Retinal pigment epithelial cell (primary cell): ENCODE data around the gene ABR.

Experiments
- DNase-seq: peaks from one replicate; pipeline ENCODE4 v3.0.0-alpha.2; 2010; ENCODE audit warnings: low read depth
- H3K4me3 ChIP-seq: 2 replicates; pipeline ENCODE4 v1.5.1; 2011; ENCODE audit warnings: mild to moderate bottlenecking, low read length, control low read depth, moderate library complexity
- TF ChIP-seq, protein P1 (sequence below): conservative IDR thresholded peaks from 2 replicates; pipeline ENCODE4 v1.5.1; 2011; ENCODE audit warnings: low read depth, low read length, control low read depth, inconsistent platforms

The ABR gene

DNA sequence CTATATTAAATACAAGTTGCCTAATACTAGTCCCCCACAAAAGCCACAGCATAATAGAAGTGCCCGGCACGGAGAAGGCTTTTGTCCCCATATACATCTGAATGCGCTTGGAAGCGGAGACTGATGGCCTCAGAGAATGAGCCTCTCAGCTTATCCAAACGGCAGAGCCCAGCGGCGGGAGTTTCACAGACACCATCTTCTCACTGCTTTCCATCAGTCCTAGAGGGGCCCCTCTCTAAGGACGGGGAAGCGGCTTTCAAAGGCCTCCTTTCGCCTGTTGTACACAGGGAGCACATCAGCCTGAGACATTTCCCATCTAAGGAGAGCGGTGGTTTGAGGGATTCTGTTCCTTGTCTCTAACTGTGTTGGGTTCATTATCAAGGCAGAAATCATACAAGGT is 217.1 kb downstream of the ABR start:
- DNase-seq, result no peak
- TF ChIP-seq, protein P1, sequence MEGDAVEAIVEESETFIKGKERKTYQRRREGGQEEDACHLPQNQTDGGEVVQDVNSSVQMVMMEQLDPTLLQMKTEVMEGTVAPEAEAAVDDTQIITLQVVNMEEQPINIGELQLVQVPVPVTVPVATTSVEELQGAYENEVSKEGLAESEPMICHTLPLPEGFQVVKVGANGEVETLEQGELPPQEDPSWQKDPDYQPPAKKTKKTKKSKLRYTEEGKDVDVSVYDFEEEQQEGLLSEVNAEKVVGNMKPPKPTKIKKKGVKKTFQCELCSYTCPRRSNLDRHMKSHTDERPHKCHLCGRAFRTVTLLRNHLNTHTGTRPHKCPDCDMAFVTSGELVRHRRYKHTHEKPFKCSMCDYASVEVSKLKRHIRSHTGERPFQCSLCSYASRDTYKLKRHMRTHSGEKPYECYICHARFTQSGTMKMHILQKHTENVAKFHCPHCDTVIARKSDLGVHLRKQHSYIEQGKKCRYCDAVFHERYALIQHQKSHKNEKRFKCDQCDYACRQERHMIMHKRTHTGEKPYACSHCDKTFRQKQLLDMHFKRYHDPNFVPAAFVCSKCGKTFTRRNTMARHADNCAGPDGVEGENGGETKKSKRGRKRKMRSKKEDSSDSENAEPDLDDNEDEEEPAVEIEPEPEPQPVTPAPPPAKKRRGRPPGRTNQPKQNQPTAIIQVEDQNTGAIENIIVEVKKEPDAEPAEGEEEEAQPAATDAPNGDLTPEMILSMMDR, result no peak
- H3K4me3 ChIP-seq, result no peak overlapping the region

DNA sequence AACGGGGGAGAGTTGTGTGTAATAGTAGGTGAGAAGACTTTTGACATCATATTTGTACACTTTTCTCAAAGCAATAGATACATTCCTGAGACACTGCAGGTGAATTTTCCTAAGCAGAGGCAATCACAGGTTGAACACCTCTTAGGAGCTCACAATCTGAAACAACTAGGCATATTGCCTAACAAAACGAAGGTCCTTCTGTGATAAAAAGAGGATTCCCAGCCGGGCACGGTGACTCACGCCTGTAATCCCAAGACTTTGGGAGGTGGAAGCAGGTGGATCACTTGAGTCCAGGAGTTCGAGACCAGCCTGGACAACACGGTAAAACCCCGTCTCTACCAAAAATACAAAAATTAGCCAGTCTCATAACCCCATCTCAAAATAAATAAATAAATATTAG is 217.6 kb downstream of the ABR start:
- H3K4me3 ChIP-seq, result no peak overlapping the region
- TF ChIP-seq, protein P1, result no peak
- no peak for DNase-seq

DNA sequence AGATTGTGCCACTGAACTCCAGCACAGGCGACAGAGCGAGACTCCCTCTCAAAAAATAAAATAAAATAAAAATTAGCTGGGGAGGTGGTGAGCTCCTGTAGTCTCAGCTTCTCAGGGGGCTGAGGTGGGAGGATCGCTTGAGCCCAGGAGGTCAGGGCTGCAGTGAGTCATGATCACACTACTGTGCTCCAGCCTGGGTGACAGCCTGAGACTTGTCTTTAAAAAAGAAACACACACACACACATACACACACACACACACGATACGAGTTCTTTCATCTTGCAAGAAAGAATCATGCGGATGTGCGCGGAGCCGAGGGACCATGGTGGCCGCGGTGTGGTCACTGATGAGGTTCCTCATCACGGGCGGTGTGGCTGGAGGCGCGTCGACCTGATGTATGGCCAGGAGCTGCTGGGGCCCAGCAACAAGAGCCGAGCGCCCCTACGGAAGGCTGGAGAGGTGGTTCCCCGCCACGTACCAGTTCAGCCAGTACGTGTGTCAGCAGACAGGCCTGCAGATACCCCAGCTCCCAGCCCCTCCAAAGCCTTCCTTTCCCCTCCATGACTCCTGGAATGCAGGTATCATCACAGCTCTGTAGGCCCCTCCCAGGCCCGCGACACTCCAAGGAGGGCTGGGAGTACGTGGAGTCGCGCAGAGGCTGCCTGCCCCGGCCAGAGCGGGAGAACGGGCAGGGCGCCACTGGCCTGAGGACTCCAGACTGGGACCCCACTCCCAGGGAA is 220.9 kb downstream of the ABR start:
- TF ChIP-seq, protein P1, result no peak
- DNase-seq, result peak; percentile 68
- no peak overlapping the region for H3K4me3 ChIP-seq

DNA sequence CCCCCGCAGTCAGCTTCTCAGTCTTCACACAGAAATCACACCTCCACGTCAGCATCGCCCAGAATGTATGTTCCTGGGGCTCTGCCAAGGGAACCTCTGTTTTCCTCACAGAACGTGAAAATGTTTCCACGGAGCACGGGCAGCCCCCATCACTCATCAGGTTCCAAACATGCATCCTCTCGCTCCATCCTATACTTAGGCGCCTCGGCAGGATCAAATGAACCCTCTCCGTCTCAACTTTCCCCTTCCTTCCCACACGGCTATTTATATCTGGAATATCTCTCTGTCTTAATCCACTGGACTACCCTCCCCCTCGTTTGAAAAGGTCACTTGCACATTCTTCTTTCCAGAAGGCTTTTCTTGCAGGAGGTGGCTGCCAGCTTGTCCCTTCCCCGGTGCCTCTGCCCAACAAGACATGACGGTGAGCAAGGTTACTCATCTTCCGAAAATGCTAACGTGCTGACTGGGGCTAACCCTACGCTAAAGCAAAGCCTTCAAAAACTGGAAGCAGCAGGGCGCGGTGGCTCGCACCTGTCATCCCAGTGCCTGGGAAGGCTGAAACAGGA is 221.8 kb downstream of the ABR start:
- peak; percentile 82 for DNase-seq
- H3K4me3 ChIP-seq, result peak overlapping the region; percentile 18
- TF ChIP-seq, protein P1, result no peak

DNA sequence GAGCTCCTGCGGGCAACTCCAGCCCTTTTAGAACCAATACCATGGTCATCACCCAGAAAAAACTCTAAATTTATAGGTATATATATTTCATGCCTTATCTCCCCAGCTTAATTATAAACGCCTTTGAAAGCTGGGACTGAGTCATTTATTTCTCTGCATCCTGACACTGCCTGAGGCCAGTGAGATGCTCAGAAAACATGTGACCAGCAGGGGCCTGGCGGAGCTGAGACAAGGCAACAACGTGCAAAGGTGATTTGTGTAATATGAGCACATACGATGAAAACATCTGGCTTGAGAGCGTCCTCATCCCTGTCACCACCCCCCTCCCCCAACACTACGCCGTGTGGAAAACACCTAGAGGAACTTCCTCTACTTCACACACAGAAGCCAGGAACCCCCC is 222.9 kb downstream of the ABR start:
- DNase-seq, result peak; percentile 70
- TF ChIP-seq, protein P1, result no peak
- H3K4me3 ChIP-seq, result no peak overlapping the region

DNA sequence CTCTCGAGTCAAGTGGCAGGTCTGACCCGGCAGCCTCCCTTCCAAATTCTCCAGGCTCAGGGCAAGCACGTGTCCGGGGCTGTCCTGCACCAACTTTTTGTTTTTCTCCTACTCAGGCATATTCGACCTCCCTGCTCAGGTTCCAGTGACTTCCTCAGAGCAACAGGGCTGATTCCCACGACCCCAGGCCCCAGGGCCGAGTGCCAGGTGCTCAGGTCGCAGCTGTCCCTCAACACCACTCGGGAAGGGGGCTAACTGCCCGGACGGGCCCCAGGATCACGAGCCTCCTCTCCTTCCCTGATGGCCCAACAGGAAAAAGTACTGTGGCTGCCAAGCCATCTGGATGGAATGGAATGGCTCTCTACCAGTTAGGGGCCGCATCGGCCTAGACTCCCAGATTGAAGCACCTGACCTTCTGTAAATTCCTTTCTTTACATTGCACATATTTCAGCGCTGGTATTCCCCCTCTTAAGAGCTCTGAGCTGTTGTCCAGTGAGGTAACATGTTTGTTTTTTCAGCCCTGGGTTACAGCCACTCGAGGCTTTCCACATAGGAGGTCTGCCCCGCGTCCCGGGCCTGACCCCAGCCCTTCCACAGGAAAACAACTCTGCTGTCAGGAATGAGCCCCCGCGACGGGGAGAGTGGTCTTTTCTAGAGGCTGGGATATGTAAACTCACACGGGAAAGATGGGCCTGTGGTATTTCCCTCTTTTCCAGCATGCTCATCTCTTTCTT is 225.2 kb downstream of the ABR start:
- TF ChIP-seq, protein P1, result no peak
- DNase-seq, result peak; percentile 95

DNA sequence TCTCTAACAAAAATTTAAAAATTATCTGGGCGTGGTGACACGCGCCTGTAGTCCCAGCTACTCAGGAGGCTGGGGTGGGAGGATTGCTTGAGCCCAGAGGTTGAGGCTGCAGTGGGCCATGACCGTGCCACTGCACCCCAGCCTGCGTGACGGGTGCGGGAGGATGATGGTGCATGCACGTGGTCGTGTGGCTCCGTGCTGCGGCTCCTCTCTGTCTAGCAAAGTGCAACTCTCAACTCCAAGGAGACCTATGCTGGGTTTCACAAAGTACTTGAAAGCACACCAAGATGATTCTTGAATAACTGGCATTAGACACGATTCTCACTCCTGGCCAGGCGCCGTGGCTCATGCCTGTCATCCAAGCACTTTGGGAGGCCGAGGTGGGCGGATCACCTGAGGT is 226.0 kb downstream of the ABR start:
- no peak for DNase-seq
- no peak overlapping the region for H3K4me3 ChIP-seq
- TF ChIP-seq, protein P1, result no peak

More for the DNA sequence above, 225.2 kb downstream of the ABR start:
- no peak overlapping the region for H3K4me3 ChIP-seq
